ENCODE data around the gene TNS1.

DNA sequence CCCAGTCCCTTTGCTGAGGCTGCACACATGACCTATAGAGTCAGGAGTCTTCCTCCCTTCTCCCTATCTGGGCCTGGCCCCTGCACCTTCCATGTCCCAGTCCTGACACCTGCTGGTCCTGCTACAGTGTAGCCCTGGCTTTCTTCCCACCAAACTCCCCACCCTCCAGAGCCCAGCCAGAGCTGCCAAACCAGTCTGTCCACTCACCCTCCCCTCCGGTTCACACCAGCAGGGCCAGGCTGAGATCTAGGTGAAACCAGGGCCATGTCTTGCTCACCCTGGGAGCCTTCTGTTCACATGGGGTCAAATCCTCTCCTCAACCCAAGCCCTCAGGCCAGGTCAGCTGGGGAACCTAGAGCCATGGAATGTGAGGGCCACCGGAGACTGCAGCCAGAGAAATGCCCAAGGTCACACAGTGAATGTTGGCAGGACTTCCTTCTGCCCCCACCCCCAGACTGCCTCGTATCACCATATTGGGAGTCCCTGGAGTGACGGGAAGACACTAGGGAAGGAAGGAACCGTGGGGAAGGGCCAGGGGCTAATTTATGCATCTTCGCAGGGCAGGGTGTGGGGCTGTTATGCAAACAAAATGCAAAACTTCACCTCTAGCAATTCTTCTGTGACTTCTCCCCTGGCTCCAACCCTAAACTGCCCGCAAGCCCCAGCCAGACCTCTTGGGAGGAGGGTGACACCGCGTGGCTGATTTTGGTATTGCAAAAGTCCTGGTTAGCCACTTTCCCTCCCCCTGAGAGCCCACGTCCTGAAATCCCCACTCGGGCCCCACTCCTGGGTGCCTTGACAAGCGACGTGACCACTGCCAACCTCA, 14.6 kb downstream of the TNS1 start:
- TF ChIP-seq, protein P1, sequence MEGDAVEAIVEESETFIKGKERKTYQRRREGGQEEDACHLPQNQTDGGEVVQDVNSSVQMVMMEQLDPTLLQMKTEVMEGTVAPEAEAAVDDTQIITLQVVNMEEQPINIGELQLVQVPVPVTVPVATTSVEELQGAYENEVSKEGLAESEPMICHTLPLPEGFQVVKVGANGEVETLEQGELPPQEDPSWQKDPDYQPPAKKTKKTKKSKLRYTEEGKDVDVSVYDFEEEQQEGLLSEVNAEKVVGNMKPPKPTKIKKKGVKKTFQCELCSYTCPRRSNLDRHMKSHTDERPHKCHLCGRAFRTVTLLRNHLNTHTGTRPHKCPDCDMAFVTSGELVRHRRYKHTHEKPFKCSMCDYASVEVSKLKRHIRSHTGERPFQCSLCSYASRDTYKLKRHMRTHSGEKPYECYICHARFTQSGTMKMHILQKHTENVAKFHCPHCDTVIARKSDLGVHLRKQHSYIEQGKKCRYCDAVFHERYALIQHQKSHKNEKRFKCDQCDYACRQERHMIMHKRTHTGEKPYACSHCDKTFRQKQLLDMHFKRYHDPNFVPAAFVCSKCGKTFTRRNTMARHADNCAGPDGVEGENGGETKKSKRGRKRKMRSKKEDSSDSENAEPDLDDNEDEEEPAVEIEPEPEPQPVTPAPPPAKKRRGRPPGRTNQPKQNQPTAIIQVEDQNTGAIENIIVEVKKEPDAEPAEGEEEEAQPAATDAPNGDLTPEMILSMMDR (conservative IDR thresholded peaks at IDR 0.05; ENCODE audit: low read depth, low read length): peak; percentile 76
- TF ChIP-seq EZH2 (IDR thresholded peaks at IDR 0.05; ENCODE audit: low read length, unreplicated experiment): no peak
- no peak for TF ChIP-seq EZH2phosphoT487 (IDR thresholded peaks at IDR 0.05; ENCODE audit: borderline replicate concordance, low read length)
